HepG2 (cell line): ENCODE data around the gene DDAH2. TPM values are rescaled to one million over a fixed set of nuclear protein-coding genes. Genes with fewer than 3 reads are reported as not detected.

Source experiments
- ARHGAP35 ChIP-seq: sonication (generic); formaldehyde crosslinking; IDR thresholded peaks from 2 replicates; pipeline ENCODE4 v1.9.0; 2022; ENCODE audit warnings: mild to moderate bottlenecking, inconsistent platforms, moderate library complexity, missing genetic modification reagents, borderline replicate concordance
- ASH2L ChIP-seq: fragments of 300-600, 200-600 bp; sonication (generic); IDR thresholded peaks from 2 replicates; pipeline ENCODE4 v1.7.0; 2017; ENCODE audit warnings: low read depth, mild to moderate bottlenecking, moderate library complexity, mixed read lengths, low read length; ENCODE audit not compliant: insufficient read length
- ESRRA ChIP-seq: sonication (generic); formaldehyde crosslinking; IDR thresholded peaks from 2 replicates; pipeline ENCODE4 v1.5.1; 2020; ENCODE audit warnings: mild to moderate bottlenecking, low read depth, missing genetic modification reagents
- GFI1 ChIP-seq: sonication (generic); formaldehyde crosslinking; IDR thresholded peaks from 2 replicates; pipeline ENCODE4 v1.5.0; 2020; ENCODE audit warnings: missing genetic modification reagents, mild to moderate bottlenecking, borderline replicate concordance
- GTF2F1 ChIP-seq: fragments of 150-350 bp; IDR thresholded peaks from 2 replicates; pipeline ENCODE4 v1.6.1; 2014; ENCODE audit warnings: low read length
- HOXA3 ChIP-seq: sonication (generic); formaldehyde crosslinking; IDR thresholded peaks from 2 replicates; pipeline ENCODE4 v1.5.0; 2020; ENCODE audit warnings: missing genetic modification reagents
- NCOA1 ChIP-seq: sonication (generic); formaldehyde crosslinking; IDR thresholded peaks from 2 replicates; pipeline ENCODE4 v1.9.0; 2021; ENCODE audit warnings: missing genetic modification reagents
- PAF1 ChIP-seq: IDR thresholded peaks from 2 replicates; pipeline ENCODE4 v1.6.1; 2016; ENCODE audit warnings: missing genetic modification reagents, missing compliant biosample characterization
- PAWR ChIP-seq: sonication (generic); formaldehyde crosslinking; IDR thresholded peaks from 2 replicates; pipeline ENCODE4 v1.4.0; 2020; ENCODE audit warnings: missing genetic modification reagents, mild to moderate bottlenecking, borderline replicate concordance
- POLR2A ChIP-seq, 2 experiments: IDR thresholded peaks; 2 replicates each; pipeline ENCODE4 v1.6.1; 2011; ENCODE audit warnings: low read depth in 2 of 2, low read length in 2 of 2, mild to moderate bottlenecking in 1 of 2, moderate library complexity in 1 of 2; ENCODE audit not compliant: insufficient read depth in 1 of 2
- RELA ChIP-seq: sonication (generic); formaldehyde crosslinking; IDR thresholded peaks from 2 replicates; pipeline ENCODE4 v1.4.0; 2020; ENCODE audit warnings: missing genetic modification reagents
- RFXANK ChIP-seq: IDR thresholded peaks from 2 replicates; pipeline ENCODE4 v1.6.1; 2016
- TARDBP ChIP-seq: sonication (generic); formaldehyde crosslinking; IDR thresholded peaks from 2 replicates; pipeline ENCODE4 v1.8.0; 2022; ENCODE audit warnings: mild to moderate bottlenecking, missing genetic modification reagents
- ZFP62 ChIP-seq: sonication (generic); formaldehyde crosslinking; IDR thresholded peaks from 2 replicates; pipeline ENCODE4 v1.4.0; 2020; ENCODE audit warnings: missing genetic modification reagents
- ZFP90 ChIP-seq: sonication (generic); formaldehyde crosslinking; IDR thresholded peaks from 2 replicates; pipeline ENCODE4 v1.8.0; 2022; ENCODE audit warnings: missing genetic modification reagents, mild to moderate bottlenecking, inconsistent platforms, borderline replicate concordance
- ZNF75D ChIP-seq: sonication (generic); formaldehyde crosslinking; IDR thresholded peaks from 2 replicates; pipeline ENCODE4 v1.8.1; 2023; ENCODE audit warnings: missing genetic modification reagents, mild to moderate bottlenecking, borderline replicate concordance
- ZNF788 ChIP-seq: sonication (generic); formaldehyde crosslinking; IDR thresholded peaks from 2 replicates; pipeline ENCODE4 v1.5.0; 2020; ENCODE audit warnings: mild to moderate bottlenecking, missing genetic modification reagents, borderline replicate concordance
- ZNF816 ChIP-seq: sonication (generic); formaldehyde crosslinking; IDR thresholded peaks from 2 replicates; pipeline ENCODE4 v1.8.0; 2022; ENCODE audit warnings: missing genetic modification reagents, mild to moderate bottlenecking, borderline replicate concordance
- ZNF83 ChIP-seq: sonication (generic); formaldehyde crosslinking; IDR thresholded peaks from 2 replicates; pipeline ENCODE4 v1.4.0; 2020; ENCODE audit warnings: missing genetic modification reagents, mild to moderate bottlenecking, borderline replicate concordance
- ZNF883 ChIP-seq: sonication (generic); formaldehyde crosslinking; IDR thresholded peaks from 2 replicates; pipeline ENCODE4 v1.5.1; 2020; ENCODE audit warnings: mild to moderate bottlenecking, missing genetic modification reagents; ENCODE audit errors: not compliant biosample characterization
- polyA plus RNA-seq, 8 experiments: library from polyadenylated mRNA; depleted of rRNA in 3 of 8; stranded (reverse) in 7 of 8; unstranded in 1 of 8; fragments of >200 nt; fragmentation: Illumina TruSeq in 4 of 8; extraction: Trizol in 4 of 8; gene quantifications; 2 replicates each; pipeline versions ENCODE4 v1.2.1 to v1.2.3, GENCODE V29; 2011 to 2016; ENCODE audit warnings: low read depth in 4 of 8, missing spikeins in 1 of 8, mixed read lengths in 1 of 8; ENCODE audit not compliant: insufficient read depth in 1 of 8
- total RNA-seq, 5 experiments: library from RNA; depleted of rRNA; stranded (reverse); fragments of >200 nt; fragmentation: Illumina TruSeq; extraction: Trizol; gene quantifications; 2 replicates each; pipeline ENCODE4 v1.2.3, GENCODE V29; 2016; ENCODE audit warnings: low read depth in 1 of 5
- TF ChIP-seq, protein P1 (sequence below): sonication (generic); formaldehyde crosslinking; IDR thresholded peaks from 2 replicates; pipeline ENCODE4 v1.4.0; 2020; ENCODE audit warnings: missing genetic modification reagents, borderline replicate concordance
- TF ChIP-seq, protein P2 (sequence below): IDR thresholded peaks from 2 replicates; pipeline ENCODE4 v1.6.1; 2018; ENCODE audit warnings: missing genetic modification reagents, mild to moderate bottlenecking, missing compliant biosample characterization
- TF ChIP-seq, protein P3 (sequence below): IDR thresholded peaks from 2 replicates; pipeline ENCODE4 v1.6.1; 2016; ENCODE audit warnings: mild to moderate bottlenecking

DDAH2 gene
- total and polyA plus RNA-seq, 2 of the 13 experiments (the other 11 are each of a cell fraction or from before 2014, with no cell fraction given), result 16.4 to 21.1 TPM

DNA sequence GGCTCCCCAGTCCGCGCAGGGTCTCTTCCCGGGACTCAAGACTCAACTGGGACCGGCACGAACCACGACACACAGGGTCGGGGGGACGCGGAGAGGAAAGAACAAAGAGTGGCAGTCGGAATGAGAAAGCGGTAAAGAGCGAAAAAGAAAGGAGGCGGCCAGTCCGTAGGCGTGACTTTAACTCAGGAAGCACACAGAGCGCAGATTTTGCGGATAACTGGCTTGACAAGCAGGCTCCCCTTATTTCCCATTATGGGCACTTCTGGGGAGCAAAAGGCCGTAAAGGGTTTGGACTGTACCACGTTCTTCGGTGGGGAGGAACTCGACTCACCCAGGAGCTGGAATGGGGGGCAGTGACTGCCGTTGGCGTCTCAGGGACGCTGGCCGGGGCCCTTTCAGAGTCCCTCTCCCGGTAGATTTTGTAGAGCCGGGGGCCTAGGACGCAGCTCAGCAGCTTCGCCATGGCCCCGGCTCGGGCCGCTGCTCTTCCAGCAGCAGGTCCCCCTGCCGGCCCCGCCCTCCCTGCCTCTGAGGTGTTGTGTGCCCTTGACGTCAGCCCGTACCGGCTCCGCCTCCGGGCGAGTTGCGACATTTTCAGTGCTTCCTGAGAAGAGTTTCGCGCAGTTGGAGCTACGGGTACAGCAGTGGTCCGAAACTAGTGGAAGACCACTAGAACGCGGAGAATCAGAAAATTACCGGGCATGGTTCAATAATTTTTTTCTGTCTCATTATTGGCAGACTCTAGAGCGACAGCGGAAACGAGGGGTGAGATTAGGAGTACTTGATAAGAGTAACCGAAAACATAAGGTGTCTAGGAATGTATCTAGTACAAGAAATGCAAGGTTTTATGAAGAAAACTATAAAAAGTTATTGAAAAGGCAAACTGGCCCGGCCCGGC is 26.0 kb downstream of the DDAH2 start, which contains the start of gene ABHD16A (continued):
- TF ChIP-seq ARHGAP35 (CRISPR knock-in tag) (no peak), ZNF75D (CRISPR knock-in tag) (0 out of 2 replicates have a peak, but pooled peaks have one; percentile 48), GFI1 (peak; percentile 62; the same call in 1 of the 2 replicates), RELA (CRISPR knock-in tag) (no peak), ZNF83 (CRISPR knock-in tag) (no peak; the same call in 1 of the 2 replicates), ZNF883 (CRISPR knock-in tag) (no peak), PAF1 (CRISPR knock-in tag) (no peak), NCOA1 (CRISPR knock-in tag) (no peak), RFXANK (CRISPR knock-in tag) (peak; percentile 83; the same call in 1 of the 2 replicates), ESRRA (CRISPR knock-in tag) (no peak; the same call in 1 of the 2 replicates), HOXA3 (peak; percentile 96), ASH2L (peak; percentile 87), TARDBP (CRISPR knock-in tag) (peak; percentile 99), ZNF816 (CRISPR knock-in tag) (peak; percentile 76), GTF2F1 (no peak), PAWR (no peak), ZNF788 (CRISPR knock-in tag) (peak; percentile 79; the same call in 1 of the 2 replicates), ZFP62 (no peak; the same call in 1 of the 2 replicates), POLR2A (IDR thresholded peaks at IDR 0.05; ENCODE audit: insufficient read depth in 1 of 2, low read depth in 2 of 2, low read length in 2 of 2) (peak; percentile 93 to 96), ZFP90 (CRISPR knock-in tag) (no peak; the same call in 1 of the 2 replicates)
- TF ChIP-seq, protein P1, sequence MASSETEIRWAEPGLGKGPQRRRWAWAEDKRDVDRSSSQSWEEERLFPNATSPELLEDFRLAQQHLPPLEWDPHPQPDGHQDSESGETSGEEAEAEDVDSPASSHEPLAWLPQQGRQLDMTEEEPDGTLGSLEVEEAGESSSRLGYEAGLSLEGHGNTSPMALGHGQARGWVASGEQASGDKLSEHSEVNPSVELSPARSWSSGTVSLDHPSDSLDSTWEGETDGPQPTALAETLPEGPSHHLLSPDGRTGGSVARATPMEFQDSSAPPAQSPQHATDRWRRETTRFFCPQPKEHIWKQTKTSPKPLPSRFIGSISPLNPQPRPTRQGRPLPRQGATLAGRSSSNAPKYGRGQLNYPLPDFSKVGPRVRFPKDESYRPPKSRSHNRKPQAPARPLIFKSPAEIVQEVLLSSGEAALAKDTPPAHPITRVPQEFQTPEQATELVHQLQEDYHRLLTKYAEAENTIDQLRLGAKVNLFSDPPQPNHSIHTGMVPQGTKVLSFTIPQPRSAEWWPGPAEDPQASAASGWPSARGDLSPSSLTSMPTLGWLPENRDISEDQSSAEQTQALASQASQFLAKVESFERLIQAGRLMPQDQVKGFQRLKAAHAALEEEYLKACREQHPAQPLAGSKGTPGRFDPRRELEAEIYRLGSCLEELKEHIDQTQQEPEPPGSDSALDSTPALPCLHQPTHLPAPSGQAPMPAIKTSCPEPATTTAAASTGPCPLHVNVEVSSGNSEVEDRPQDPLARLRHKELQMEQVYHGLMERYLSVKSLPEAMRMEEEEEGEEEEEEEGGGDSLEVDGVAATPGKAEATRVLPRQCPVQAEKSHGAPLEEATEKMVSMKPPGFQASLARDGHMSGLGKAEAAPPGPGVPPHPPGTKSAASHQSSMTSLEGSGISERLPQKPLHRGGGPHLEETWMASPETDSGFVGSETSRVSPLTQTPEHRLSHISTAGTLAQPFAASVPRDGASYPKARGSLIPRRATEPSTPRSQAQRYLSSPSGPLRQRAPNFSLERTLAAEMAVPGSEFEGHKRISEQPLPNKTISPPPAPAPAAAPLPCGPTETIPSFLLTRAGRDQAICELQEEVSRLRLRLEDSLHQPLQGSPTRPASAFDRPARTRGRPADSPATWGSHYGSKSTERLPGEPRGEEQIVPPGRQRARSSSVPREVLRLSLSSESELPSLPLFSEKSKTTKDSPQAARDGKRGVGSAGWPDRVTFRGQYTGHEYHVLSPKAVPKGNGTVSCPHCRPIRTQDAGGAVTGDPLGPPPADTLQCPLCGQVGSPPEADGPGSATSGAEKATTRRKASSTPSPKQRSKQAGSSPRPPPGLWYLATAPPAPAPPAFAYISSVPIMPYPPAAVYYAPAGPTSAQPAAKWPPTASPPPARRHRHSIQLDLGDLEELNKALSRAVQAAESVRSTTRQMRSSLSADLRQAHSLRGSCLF, result no peak
- TF ChIP-seq, protein P2, sequence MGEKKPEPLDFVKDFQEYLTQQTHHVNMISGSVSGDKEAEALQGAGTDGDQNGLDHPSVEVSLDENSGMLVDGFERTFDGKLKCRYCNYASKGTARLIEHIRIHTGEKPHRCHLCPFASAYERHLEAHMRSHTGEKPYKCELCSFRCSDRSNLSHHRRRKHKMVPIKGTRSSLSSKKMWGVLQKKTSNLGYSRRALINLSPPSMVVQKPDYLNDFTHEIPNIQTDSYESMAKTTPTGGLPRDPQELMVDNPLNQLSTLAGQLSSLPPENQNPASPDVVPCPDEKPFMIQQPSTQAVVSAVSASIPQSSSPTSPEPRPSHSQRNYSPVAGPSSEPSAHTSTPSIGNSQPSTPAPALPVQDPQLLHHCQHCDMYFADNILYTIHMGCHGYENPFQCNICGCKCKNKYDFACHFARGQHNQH (CRISPR knock-in tag), result peak; percentile 90
- TF ChIP-seq, protein P3, sequence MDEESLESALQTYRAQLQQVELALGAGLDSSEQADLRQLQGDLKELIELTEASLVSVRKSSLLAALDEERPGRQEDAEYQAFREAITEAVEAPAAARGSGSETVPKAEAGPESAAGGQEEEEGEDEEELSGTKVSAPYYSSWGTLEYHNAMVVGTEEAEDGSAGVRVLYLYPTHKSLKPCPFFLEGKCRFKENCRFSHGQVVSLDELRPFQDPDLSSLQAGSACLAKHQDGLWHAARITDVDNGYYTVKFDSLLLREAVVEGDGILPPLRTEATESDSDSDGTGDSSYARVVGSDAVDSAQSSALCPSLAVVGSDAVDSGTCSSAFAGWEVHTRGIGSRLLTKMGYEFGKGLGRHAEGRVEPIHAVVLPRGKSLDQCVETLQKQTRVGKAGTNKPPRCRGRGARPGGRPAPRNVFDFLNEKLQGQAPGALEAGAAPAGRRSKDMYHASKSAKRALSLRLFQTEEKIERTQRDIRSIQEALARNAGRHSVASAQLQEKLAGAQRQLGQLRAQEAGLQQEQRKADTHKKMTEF (CRISPR knock-in tag), result peak; percentile 96
